GM18498 (cell line): Measurements from ENCODE around the gene CABP7.

Experiments
- ATAC-seq: cut with Tn5 transposase; IDR thresholded peaks from one replicate; pipeline ENCODE4 v1.9.1; 2021; ENCODE audit warnings: mild to moderate bottlenecking, moderate library complexity; ENCODE audit not compliant: unreplicated experiment

Gene CABP7

GRCh38 chr22:29769723-29770321 lies 50.0 kb downstream of the CABP7 start:
- ATAC-seq, result no peak

- no peak for ATAC-seq
These were observed 52.4 kb downstream of the CABP7 start for GRCh38 chr22:29772170-29772641.

- ATAC-seq, result no peak
These were observed 53.4 kb downstream of the CABP7 start for GRCh38 chr22:29773233-29773632.

- ATAC-seq, result no peak
These were observed 60.4 kb downstream of the CABP7 start for GRCh38 chr22:29780220-29780619.

GRCh38 chr22:29780748-29781676 lies 61.2 kb downstream of the CABP7 start:
- no peak for ATAC-seq
